Left ventricle myocardium inferior (tissue), 1 donor: ENCODE data around the gene SLC4A11. TPM values are rescaled to one million over a fixed set of nuclear protein-coding genes. Genes with fewer than 3 reads are reported as not detected.
A peak's percentile ranks its signal among the peaks of the same experiment; 100 is the strongest.

Experiments used
- DNase-seq: peaks from one replicate; pipeline ENCODE4 v3.0.0-alpha.2; 2020
- H3K27ac ChIP-seq: fragments of 200-600 bp; replicated peaks from 2 replicates; pipeline ENCODE4 v1.8.0; 2021
- H3K27me3 ChIP-seq: fragments of 200-600 bp; 2 replicates; pipeline ENCODE4 v1.8.0; 2021; ENCODE audit warnings: low read depth
- H3K36me3 ChIP-seq: fragments of 200-600 bp; 2 replicates; pipeline ENCODE4 v1.8.0; 2021
- H3K4me1 ChIP-seq: fragments of 200-600 bp; 2 replicates; pipeline ENCODE4 v1.8.0; 2021
- H3K4me3 ChIP-seq: fragments of 200-600 bp; 2 replicates; pipeline ENCODE4 v1.8.0; 2021; ENCODE audit warnings: mild to moderate bottlenecking, moderate library complexity
- H3K9me3 ChIP-seq: fragments of 200-600 bp; replicated peaks from 2 replicates; pipeline ENCODE4 v1.8.0; 2021
- intact Hi-C: fragments of 100-400 bp; cut with micrococcal nuclease; formaldehyde crosslinking; loops from one replicate; pipeline ENCODE4 v1.11.0; 2022
- total RNA-seq: library from RNA; stranded (reverse); fragmentation: NEBNext Ultra II Directional; extraction: Animal tissue kit (Norgen Biotek cat#: 25700); gene quantifications from one replicate; pipeline ENCODE4 v1.2.1, GENCODE V29; 2021
- TF ChIP-seq, protein P1 (sequence below): fragments of 200-600 bp; IDR thresholded peaks from 2 replicates; pipeline ENCODE4 v1.8.0; 2021; ENCODE audit warnings: antibody characterized with exemption, mild to moderate bottlenecking, borderline replicate concordance
- donor health status: DM: no; HTN: yes; CAD: no; lungs with severe emphysema.

Gene SLC4A11
- total RNA-seq, 1 donor from 2014 or later, result 0.11 TPM

DNA sequence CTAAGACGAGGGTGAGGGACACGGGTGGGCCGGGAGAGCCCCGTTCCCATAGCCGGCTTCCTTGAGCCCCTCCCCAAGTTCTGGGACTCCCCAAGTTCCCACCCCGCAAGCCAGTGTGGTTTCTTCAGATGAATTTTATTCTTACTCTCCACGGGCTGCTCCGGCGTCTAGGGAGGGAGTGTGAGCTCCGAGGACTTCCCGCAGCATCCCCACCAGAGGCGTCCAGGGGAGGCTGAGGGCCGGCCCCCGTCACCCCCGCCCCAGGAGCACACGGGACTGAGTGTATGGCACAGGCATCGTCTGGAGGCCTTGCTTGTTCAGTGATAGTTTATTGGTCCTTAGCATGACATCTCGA is 10.0 kb upstream of the SLC4A11 start:
- peaks cover 34% of the 10 kb centered on the region for H3K36me3 ChIP-seq
- peak overlapping the region; percentile 50 for H3K4me3 ChIP-seq
- no peak for DNase-seq
- H3K9me3 ChIP-seq, result no peaks in the 10 kb centered on the region
- H3K27ac ChIP-seq, result no peak overlapping the region
- intact Hi-C loops, result no loop called here
- TF ChIP-seq, protein P1, sequence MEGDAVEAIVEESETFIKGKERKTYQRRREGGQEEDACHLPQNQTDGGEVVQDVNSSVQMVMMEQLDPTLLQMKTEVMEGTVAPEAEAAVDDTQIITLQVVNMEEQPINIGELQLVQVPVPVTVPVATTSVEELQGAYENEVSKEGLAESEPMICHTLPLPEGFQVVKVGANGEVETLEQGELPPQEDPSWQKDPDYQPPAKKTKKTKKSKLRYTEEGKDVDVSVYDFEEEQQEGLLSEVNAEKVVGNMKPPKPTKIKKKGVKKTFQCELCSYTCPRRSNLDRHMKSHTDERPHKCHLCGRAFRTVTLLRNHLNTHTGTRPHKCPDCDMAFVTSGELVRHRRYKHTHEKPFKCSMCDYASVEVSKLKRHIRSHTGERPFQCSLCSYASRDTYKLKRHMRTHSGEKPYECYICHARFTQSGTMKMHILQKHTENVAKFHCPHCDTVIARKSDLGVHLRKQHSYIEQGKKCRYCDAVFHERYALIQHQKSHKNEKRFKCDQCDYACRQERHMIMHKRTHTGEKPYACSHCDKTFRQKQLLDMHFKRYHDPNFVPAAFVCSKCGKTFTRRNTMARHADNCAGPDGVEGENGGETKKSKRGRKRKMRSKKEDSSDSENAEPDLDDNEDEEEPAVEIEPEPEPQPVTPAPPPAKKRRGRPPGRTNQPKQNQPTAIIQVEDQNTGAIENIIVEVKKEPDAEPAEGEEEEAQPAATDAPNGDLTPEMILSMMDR, result no peak
- peaks cover 25% of the 10 kb centered on the region for H3K4me1 ChIP-seq
- no peaks in the 10 kb centered on the region for H3K27me3 ChIP-seq

DNA sequence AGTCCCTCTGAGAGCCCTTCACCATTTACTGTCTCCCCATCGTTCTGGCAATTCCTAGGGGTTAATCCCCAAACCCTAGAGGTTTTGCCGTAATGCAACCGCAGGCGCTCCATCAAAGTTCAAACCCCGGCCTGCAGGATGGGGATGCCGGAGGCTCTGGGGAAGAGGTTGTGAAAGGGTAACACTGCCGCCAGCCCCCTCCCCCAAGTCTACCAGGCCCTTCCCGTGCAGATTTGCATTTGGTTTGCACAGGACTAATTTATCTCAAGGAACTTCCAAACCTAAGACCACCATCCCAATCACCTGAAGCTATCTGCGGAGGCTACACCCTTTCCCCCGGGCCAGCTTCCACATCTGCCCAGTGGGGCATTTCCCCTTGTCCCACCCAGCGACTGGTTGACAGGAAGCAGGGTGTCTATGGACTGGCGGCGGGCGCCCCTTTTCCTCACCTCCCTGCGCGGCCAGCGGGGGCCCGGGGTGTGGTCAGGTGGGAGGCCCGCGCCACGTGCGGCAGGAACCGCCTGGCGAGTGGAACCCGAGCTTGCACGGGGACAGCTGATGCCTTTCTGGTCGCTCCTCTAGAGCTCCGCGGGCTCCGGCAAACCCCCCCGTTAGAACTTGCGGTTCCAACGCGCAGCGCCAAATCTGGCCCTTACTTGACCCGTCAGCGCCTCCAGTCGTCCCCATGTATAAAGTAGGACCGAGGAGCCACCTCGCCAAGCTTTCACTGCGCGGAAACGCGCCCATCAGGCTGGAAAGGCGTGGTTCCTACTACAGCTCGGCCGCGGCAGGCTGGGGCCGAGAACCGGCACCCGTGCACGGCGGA is 9.4 kb upstream of the SLC4A11 start:
- Histone ChIP-seq H3K27me3 (no peaks in the 10 kb centered on the region), H3K4me1 (peaks cover 25% of the 10 kb centered on the region), H3K4me3 (peak overlapping the region; percentile 50), H3K9me3 (no peaks in the 10 kb centered on the region), H3K27ac (no peak overlapping the region), H3K36me3 (peaks cover 29% of the 10 kb centered on the region)
- peak; percentile 39 for DNase-seq
- TF ChIP-seq, protein P1, result peak; percentile 9
- intact Hi-C loops, result no loop called here

DNA sequence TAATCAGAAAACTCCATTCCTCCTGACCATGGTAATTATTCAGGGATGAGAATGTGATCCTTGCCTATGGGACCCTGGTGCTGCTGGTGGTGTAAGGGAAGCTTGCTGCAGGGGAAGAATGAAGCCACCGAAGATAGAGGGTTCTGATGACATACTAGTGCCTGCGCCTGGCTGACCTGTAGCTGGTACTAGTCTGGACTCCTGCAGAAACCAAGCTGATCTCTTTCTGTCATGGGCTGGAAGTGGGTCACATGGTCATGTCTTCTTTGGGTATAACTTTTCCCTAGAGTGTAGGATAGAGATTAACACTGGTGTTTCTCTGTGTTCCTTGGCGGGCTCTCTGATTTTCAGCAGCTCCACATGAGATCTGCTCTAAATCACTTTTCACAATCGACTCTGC is 8.6 kb upstream of the SLC4A11 start:
- Histone ChIP-seq H3K36me3 (peaks cover 21% of the 10 kb centered on the region), H3K27me3 (no peaks in the 10 kb centered on the region), H3K9me3 (no peaks in the 10 kb centered on the region), H3K27ac (no peak overlapping the region), H3K4me3 (no peak overlapping the region), H3K4me1 (peaks cover 25% of the 10 kb centered on the region)
- TF ChIP-seq, protein P1, result no peak
- DNase-seq, result no peak
- intact Hi-C loops, result no loop called here

DNA sequence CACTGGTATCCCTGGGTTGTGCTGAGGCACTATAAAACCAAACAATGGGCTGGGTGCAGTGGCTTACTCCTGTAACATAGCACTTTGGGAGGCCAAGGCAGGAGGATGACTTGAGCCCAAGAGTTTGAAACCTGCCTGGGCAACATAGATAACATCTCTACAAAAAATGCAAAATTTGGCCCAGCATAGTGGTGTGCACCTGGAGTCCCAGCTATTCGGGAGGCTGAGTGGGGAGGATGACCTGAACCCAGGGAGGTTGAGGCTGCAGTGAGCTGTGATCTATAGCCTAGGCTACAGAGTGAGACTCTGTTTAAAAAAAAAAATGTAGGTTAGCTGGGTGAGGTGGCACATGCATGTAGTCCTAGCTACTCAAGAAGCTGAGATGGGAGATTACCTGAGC is 7.7 kb upstream of the SLC4A11 start:
- Histone ChIP-seq H3K27ac (no peak overlapping the region), H3K4me3 (no peak overlapping the region), H3K9me3 (no peaks in the 10 kb centered on the region), H3K4me1 (peaks cover 25% of the 10 kb centered on the region), H3K27me3 (no peaks in the 10 kb centered on the region), H3K36me3 (peaks cover 12% of the 10 kb centered on the region)
- TF ChIP-seq, protein P1, result no peak
- DNase-seq, result no peak
- intact Hi-C loops, result no loop called here

DNA sequence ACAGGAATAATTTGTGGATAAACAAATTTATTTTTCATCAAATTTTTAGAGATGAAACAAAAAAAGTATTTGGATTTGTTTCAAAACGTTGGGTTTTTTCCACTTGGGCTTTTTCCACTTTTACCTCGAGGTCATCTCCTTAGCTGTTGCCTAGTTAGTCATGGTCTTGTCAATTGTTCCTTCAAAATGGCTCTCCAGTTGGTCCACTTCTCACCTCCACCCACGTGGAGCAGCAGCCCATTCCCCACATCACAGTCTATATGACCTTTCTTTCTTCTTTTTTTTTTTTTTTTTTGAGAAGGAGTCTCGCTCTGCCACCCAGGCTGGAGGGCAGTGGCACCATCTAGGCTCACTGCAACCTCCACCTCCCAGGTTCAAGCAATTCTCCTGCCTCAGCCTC is 6.7 kb upstream of the SLC4A11 start:
- peaks cover 7% of the 10 kb centered on the region for H3K27me3 ChIP-seq
- TF ChIP-seq, protein P1, result no peak
- no peak for DNase-seq
- H3K4me3 ChIP-seq, result no peak overlapping the region
- H3K4me1 ChIP-seq, result peaks cover 25% of the 10 kb centered on the region
- H3K27ac ChIP-seq, result no peak overlapping the region
- intact Hi-C loops, result no loop called here
- H3K36me3 ChIP-seq, result peaks cover 2% of the 10 kb centered on the region
- no peaks in the 10 kb centered on the region for H3K9me3 ChIP-seq
